ENCODE data around the gene PPP1CA.

The PPP1CA gene

DNA sequence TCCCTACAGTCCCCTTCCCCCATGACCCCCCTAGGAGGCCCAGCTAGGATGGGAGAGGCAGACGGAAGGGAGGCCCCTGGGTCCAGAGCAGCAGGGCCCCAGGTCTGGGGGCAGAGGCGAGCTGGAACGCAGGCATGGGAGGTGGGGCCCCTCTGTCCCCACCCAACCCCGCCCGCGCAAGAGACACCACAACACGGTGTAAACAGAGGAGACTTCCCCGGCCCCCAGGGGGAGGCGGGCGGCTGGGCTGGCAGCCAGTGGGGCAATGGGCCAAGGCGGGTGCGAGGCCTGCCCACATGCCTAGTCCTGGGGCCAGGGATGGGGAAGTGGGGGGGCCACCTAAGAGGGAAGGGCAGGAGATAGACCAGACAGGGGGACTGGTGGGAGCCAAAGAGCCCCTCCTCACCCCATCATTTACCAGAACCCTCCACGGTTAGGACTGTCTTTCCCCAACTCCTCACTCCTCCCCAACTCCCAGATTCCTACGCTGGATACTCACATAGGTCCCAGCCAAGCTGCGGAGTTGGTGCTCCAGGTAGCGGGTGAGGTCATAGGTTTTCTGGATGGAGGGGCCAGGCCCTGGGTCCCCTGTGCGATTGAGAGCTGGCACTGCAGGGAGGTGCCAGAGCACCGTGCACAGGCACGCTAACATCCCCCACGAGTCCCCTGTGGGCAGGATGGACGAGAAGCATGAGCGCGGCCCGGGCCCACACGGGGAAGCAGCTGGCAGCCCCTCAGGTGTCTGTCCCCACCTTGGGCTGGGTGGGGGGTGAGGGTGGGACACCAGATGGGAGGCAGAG lies 34.5 kb downstream of the PPP1CA start:
- DNase-seq = no peak

DNA sequence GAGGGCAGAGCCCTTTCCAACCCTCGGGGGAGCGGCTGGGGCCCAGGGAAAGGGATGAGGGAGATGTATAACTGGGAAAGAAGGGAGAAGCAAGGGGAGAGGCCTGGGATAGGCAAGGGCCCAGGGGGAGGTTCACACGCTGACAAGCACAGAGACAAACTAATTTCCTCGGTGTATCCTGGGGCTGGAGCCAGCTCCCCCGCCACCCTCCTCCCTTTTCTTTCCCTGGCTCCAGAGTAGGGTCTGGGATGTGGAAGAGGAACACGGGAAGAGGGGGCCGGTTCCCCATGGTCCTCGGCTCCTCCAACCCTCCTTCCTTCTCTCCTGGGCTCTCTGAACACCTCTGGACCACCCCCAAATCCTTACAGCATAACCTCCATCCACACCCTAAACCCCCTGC lies 35.1 kb downstream of the PPP1CA start:
- DNase-seq = no peak

DNA sequence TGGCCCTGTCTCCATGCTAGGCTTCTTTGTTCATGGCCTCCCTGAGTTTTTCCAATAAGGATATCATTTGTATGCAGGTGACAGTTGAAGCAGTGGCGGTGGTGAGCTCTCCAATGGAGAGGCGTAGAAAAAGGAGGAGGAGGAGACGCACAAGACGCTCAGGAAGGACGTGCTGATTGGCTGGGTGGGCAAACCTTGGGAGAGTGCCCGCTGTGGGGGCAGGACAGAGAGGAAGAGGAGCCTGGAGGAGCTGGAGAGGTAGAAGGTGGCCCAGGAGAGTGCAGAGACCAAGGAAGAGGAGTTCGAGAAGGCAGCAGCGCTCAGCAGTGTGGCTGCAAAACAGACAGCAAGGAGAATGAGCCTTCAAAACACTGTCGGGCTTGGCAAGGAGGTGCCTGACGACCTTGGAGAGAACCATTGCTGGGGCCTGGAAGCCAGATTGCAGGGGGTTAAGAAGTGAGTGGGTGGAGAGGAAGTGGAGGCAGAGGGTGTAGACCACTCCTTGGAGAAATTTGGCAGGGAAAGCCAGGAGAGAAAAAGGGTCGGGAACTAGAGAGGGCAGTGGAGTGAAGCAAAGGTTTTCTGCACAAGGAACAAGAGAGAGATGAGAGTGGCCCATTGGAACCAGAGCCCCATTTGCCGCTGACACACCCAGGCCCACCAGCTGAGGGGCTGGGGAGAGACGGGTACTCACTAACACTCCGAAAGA lies 35.8 kb downstream of the PPP1CA start:
- no peak for DNase-seq

DNA sequence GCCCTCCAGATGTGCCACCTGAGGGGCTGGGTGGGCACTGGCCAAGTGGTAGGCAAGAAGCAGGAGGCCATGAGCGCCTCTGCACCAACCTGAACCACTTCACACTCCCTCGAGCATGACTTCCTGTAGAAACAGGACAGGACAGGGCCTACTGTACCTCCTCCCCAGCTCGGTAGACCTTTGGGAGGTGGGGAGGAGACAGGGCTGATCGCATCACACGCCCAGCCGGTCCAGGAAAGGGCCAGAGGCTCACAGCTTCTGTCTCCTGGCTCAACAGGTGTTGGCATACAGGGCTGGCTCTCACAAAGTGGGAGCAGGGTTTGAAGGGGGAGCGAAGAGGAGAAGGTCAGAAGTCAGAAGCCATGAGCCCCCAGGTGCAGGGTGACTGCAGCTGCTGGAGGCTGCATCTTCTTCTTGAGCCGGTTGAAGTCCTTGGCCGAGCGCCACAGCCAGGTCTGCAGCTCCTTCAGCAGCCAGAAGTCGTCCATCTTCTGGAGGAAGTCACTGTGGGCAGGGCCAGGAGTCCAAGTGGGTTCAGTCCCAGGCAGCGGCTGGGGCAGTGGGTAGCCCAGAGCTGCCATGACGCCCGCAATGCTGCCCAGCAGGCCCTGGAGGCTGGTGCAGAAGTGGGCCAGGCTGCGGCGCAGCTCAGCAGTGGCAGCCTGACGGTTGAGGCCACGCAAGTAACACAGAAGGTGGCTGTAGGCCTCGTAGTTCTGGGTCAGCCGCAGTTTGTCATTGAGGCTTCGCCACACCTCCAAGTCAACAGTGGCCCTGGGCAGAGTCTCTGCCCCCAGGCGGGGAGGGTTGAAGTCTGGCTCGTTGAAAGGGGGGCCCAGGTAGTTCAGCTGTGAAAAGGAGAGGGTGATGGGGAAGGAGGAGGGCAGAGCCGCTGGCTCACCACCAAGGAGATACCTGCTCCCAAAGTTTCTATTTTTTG lies 36.6 kb downstream of the PPP1CA start:
- DNase-seq = no peak

DNA sequence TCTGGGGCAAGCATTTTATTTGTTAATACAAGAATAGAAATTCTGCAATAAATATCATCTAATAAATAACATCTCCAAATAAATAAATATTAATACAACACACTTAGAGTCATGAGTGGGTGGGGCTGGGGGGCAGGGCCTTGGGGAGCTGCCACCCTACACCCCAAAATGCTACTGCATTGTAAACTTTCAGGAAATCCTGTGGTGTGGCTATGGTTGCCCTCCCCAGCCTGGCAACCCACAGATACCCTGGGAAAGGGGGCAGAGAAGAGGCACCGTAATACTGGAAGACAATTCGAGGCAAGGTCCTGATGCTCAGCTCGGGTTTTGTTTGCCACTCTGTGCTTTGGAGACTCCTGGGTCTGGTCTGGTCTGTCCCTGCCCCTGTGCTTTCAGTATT lies 37.5 kb downstream of the PPP1CA start:
- no peak for DNase-seq

DNA sequence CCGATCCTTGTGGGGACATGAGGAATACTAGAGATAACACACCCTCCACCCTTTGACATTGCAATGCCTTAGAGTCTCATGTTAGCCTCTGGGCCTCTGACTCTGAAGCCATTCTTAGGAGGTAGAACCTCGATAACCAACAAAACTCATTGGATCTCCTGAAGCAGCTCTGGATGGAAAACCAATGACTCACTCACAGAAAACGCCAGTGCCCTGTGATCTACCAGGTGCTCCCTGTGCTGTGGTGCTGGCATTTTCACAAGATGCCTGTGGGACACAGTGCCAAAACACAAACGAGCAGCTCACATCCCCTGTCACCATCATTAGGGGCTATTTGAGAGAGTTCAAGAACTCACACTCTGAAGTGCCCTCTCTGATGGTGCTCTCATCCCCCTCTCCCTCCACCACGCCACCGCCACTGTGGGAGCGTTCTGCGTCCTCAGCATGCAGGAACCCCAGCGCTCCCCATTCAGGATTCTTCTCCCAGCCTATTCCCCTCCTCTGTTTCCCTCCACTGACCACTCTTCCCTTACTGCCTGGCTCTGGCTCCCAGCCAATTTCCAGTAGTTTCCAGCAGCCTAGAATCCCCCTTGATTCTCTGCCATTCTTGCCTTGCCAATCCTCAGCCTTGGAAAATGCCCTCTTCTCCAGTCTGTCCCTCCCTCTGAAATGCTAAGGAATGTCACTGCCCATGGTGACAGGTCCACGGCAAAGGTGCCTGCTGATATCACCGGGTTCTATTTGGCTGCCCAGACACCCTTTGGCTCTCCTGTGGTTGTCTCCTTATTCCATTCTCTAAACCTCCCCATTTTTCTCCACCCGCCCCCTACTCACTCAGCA lies 43.6 kb downstream of the PPP1CA start:
- no peak for DNase-seq

DNA sequence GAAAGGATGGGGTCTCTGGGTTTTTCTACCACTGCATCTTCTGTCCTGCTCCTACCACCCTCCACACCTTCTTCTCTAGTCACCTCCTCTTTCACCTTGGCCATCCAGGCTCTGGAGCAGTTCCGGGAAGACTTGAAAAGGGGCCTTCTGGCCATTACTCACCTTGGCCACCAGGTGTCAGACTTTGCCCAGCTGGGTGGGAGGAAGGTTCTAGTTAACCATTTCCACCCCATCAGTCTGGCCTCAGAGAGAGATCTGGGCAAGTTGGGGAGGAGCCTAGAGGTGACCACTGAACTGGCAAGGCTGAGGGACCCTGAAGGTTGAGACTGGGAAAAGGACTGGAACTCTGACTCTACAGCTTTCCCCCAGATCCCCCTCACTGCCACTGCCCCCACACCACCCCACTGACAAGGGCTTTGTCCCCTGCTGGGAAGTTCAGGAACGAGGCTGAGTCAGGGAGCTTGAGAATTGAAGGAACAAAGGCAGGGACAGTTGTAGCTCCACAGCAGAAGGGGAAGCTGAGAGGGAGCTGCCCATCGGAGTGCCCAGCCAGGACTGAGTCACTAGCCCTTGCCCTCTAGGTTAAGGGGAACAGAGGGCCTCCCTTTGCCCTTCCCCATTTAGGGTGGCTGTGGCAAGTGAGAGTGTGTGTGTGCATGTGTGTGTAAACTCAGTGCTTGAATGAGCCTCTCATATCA lies 44.6 kb downstream of the PPP1CA start:
- peak; percentile 71 for DNase-seq

DNA sequence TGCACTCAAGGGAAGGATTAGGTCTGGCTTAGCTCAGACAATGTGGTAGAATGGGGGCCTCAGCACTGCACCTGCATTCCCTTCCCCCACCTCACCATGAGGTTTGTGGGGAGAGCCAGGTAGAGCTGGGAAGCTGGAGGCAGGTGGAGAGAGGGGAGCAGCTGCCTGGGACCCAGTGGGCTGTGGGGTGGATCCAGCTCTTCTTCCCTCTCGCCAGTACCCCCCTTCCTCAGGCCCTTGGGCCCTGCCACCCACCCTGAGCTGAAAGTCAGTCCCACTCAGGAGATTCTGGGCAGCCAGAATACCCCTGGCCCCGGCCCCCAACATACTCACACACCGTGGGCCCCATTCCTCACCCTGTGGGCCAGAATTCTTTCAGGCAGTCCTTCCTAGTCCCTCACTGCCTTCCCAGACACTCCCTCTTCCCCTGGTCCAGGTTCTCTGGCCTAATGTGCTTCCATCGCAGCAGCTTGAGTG lies 45.2 kb downstream of the PPP1CA start:
- DNase-seq = no peak

DNA sequence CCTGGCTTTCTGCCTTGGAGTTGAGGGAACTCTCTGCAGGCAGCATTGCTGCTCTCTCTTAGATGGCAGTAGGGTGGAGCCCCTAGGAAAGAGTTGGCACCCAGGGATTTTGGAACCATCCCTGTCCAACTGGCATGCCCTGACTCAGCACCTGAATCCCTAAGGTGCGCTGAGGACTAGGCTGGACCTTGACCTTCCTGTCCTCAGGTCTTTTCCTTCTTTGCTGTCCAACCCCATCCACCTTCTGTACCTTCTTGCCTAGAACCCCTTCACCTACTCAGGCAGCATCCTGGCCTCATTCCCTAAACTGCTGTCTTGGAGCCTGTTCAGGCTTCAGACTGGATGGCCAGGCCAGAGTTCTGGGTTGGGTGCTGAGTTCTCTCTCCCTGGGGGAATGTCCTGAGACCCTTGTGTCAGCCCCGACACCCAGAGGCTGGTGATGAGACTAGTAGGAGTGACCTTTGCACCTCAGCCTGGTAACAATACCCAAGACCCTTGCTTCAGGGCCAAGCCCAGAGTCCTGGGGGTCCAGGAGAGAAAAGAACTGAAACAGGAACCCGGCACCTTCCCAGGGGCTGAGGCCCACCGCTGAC lies 45.8 kb downstream of the PPP1CA start:
- DNase-seq = no peak

DNA sequence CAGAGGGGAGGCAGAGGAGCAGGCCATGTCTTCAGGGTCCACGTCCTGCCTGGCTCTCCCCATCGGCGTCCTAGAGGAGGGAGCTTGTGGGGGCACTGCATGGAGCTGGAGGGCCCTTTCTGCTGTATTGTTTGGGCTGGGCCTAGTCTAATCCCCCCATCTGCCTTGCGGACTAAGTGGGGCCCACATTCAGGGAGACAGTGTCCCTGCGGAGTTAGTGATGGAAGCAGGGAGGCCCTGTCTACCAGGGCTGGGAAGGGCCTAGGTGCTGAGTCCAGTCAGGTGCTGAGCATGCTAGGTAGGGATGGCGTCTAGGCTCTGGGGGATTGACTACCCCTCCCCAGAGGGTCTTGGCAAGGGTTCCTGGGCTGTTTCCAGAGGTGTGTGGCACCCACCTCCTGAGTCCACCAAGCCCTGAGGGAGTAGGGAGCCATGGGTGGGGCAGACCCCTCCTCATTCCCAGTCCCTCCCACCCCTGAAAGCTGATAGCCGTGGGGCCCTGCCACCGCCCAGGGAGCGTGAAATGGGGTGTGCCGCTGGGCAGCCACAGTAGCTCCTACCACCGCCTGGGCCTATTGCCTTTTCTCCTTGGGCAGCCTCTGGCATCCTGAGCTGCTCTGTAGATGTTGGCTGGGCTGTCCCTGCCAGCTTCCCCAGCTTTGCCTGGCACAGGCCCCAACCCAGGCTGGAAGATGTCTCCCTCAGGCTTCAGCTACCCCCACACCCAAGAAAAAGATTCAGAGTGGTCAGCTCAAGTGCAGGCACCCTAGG lies 46.5 kb downstream of the PPP1CA start:
- DNase-seq = no peak

DNA sequence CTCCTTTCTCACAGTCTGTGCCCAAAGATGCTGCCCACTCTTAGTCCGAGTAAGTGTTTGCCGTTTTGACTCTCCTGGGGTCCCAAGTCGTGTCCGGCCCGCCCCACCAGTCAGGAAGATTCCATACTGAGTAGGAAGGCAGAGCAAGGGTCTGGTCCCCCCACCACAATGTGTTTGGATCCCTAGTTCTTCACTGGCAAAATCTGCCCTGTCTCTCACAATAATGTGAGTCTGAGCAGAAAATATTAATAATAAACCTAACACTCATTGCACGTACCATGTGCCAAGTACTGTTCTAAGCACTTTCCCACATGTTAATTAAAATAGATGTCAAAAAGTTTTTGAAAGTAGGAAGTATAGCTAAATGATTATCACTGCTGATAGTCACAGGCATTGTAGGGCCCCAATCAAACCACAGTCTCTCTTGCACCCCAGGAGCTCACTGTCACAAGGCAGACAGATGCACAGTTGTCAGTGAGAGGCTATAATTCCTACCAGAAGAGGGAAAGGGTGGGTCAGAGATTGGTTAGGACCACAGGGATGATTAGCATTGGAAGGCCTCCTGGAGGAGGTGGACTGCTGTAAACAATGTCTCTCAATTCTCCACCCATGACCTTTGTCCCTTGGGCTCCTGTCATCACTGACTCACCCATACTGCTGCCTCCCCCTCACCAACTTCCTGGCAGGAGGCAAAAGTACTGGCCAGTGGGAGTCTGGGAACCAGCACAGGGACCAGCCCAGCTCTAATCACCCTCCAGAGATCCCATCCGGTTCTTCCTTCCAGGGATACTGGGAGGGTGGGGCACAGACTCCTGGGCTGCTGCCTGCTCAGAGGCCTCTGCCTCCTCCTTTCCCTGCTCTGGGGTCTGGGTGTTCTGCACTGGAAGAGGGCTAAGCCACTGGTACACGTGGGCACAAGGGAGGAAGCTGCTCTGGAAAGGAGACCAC lies 47.3 kb downstream of the PPP1CA start:
- DNase-seq = peak; percentile 41

DNA sequence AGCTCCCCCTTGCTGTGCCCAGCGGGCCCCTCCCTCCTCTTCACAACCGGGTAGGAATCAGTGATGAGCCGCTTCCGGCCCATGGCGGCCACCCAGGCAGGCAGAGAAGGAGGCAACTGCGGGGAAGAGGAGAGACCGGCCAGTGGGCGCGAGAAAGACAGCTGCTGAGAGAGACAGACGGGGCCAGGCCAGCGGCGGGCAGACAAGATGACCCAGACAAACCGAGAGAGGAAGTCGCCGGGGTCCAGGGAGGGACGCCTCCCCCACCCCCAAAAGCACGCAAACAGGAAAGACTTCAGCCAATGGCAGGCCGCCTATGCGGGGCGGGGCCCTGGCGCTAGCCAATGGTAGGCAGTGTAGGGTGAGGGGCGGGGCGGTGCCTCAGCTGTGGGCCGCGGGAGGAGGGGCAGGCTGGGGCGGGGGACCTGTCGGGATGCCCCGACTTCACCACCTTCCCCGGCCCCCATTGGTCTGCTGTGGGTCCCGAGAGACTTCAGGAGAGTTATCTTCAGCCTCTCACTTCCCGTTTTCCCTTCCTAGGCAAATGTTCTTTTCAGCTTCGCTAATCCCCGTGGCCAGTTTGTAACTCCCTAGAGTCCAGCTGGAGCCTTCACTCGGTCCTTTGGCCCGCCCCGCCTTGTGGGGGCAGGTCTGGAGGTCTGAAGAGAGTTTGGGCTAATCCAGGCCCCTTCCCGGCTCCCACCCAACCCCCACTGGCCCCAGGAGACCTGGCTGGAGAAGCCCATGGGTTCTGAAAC lies 48.2 kb downstream of the PPP1CA start, which contains the start of gene POLD4:
TSS of gene POLD4 (minus strand) at position 230 of the 758 bp plus-strand sequence. CDS start at position 83, 147 bp downstream.
- DNase-seq = peak; percentile 95

DNA sequence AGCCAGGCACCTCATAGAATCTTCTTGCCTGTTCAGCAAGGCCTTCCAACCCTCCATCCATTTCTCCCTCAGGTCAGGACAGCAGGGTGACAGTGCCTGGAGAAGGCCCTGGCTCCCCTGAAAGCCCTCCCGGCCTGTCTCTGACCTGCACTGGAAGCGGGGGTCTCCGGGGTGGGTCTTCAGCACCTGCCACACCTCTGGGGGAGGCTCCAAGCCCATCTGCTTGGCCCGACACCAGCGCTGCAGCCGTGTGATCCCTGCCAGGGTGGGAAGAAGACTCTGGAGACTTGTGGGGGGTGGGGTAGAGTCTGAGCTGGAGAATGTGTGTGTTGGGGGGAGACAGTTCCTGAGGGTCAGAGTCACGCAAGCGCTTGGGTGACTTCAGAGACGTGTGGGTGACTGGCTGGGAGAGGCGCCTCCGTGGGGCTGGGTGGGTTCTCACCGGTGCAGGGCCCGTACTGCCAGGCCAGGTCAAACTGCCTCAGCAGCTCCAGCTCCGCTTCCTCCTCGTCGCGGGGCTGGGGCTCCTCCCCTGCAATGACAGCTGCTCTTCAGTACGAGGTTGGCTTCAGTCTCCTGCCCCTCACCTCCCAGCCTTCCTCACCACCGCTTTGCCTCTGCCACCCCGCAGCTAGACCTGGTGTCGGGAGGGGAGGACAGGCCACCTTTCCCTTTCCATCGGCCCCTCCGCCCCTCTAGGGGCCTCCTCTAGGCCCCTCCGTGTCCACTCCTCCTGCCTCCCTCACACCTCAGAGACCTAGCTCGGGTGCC lies 48.9 kb downstream of the PPP1CA start:
- no peak for DNase-seq

DNA sequence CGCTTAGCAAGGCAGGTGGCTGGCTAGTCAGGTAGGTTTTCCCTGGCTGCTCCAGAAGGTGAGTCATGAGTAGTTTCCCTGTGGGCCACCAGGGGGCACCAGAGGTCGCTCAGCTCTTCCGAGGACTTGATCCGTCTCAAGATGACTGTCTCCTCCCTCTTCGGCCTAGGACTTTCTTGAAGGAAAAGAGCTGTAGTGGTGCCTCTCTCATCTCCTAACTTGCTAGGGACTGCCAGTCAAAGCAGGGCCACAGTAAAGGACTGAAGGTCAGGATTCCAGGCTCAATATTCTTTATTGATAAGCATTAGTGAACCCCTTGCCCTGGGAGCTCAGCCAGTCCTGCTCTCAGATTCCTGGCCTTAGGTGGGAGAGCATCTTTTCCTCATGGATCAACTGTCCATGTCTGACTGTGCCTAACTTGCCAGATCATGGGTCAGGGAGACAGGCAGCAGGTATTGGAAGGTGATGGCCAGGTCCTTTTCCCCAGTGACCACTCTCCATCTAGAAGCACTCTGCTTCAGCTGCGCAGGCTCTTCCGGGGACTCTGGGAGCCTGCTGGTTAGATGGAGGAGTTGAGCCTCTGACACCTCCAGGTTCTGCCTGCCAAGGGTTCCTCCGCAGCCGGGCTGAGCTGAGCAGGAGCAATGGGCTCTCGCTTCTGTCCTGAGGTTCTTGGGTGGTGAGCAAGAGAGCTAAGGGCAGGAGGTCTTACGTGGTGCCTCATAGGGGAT lies 50.2 kb downstream of the PPP1CA start:
- DNase-seq = peak; percentile 72

DNA sequence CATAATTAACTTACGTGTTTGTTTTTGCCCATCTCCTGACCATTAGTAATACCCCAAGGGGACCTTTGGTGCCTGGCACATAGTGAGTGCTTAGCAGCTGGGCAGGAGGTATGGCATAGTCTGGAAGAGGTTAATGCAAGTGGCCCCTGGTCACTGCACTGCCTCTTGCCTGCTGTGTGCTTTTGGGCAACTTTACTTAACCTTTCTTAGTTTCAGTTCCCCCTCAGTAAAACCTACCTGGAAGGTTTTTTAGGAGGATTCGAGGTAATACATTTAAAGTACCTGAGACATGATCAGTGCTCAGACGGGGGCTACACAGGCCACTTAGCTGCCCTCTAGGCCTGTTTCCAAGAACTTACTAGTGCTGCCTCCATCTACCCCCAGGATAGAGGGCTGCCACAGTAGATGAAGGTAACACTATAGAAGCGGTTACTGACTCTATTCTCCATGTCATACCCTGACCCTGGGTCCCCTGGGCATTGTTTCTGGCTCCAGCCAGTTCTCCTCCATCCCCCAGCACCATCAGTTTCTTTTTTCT lies 51.7 kb downstream of the PPP1CA start:
- no peak for DNase-seq

DNA sequence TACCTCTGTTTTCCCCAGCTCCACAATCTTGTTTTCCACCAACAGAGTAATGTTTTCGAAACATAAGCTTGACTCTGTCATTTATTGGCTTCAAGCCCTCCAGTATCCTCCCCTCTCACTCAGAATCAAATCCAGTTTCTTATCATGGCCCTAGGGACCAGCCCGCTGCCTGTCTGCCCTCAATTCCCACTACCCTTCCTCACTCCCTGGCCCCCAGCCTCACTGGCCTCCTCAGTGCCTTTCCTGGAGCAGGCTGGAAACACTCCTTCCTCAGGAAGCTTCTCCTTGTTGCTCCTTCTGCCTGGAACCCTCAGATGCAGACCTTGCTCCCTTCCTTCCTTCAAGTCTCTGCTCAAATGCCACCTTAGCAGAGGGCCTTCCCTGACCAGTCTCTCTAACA lies 52.2 kb downstream of the PPP1CA start:
- no peak for DNase-seq

All from activated T-cell treated with anti-CD3 and anti-CD28 coated beads, Interleukin-2, amount 50 U/mL, for 1 hour (primary cell).